Ureter (tissue), 1 donor: ENCODE results near the gene VGLL1. TPM values are rescaled to one million over a fixed set of nuclear protein-coding genes. Genes with fewer than 3 reads are reported as not detected.
A peak's percentile ranks its signal among the peaks of the same experiment; 100 is the strongest.

Experiments
- DNase-seq: peaks from one replicate; pipeline ENCODE4 v3.0.0-alpha.2; 2020; ENCODE audit warnings: low spot score
- total RNA-seq: library from RNA; stranded (reverse); gene quantifications from one replicate; pipeline ENCODE4 v1.2.4, GENCODE V29; 2023
- donor health status: DM: yes; HTN: yes; CAD: no.

Gene VGLL1, protein sequence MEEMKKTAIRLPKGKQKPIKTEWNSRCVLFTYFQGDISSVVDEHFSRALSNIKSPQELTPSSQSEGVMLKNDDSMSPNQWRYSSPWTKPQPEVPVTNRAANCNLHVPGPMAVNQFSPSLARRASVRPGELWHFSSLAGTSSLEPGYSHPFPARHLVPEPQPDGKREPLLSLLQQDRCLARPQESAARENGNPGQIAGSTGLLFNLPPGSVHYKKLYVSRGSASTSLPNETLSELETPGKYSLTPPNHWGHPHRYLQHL
- 85.6 TPM for total RNA-seq

GRCh38 chrX:136531951-136532350 is at the start of gene VGLL1:
TSS of gene VGLL1 (plus strand) at chrX:136532215. CDS start at chrX:136536021, 3,806 bp downstream.
- peak; percentile 55 for DNase-seq

- DNase-seq: no peak
Measured at GRCh38 chrX:136487647-136488046, 44.4 kb upstream of the VGLL1 start, which contains the start of gene BRS3. TSS of gene BRS3 (plus strand) at chrX:136487947. CDS start at chrX:136488115, 168 bp downstream.

DNA sequence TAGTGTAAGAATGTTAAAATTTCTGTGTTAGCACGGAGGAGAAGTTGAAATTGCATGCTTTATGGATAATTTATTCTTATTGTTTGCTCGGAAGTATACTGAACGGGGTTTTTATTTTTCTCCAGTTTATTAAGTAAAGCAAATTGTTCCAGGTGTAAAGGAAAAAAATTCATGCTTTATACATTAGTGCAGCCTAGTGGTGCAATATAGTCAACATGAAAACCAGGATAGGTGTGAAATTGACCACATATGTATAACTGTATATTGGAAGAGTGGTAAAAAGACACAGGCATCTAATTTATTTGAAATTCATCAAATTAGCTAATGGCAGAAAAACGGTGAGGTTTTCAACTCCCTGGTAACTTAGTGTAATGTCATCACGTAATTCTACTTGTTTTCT is 43.3 kb upstream of the VGLL1 start:
- no peak for DNase-seq

- no peak for DNase-seq
Measured at GRCh38 chrX:136491832-136492231, 40.2 kb upstream of the VGLL1 start.

- no peak for DNase-seq
Measured at GRCh38 chrX:136493011-136493410, 39.0 kb upstream of the VGLL1 start.

- DNase-seq: no peak
Measured at GRCh38 chrX:136495043-136495442, 37.0 kb upstream of the VGLL1 start.

DNA sequence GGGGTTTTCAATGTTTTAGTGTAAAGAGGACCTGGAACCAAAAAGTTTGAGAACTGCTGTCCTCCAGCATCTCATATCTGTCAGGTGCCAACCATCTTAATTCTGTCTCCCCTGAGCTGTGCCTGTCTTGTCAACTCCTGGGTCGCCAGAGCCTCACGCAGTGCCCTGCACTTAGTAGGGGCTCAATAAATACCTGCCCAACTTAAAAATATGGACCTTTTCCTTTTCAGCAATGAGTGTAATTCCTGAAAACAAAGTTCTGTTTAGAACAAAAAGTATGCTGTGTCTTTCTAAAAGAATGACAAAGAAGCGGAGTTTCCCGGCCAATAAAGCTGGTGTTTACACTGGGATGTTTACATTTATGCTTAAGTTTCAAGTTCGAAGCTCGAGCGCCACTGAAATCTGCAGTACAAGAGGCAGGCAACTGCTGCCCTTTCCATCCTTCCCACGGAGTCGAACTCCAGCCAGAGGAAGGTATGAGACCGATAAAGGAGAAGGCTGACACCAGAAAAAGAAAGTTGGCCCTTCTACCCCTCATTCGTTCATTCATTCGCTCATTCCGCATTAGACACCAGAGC is 35.7 kb upstream of the VGLL1 start:
- no peak for DNase-seq

- DNase-seq: peak; percentile 87
Measured at GRCh38 chrX:136496764-136497555, 35.1 kb upstream of the VGLL1 start.

- no peak for DNase-seq
Measured at GRCh38 chrX:136497556-136498052, 34.4 kb upstream of the VGLL1 start, which contains the start of gene HTATSF1. TSS of gene HTATSF1 (plus strand) at chrX:136497592. CDS start at chrX:136497685, 93 bp downstream.

- no peak for DNase-seq
Measured at GRCh38 chrX:136519069-136519468, 12.9 kb upstream of the VGLL1 start.

- DNase-seq: no peak
Measured at GRCh38 chrX:136523770-136524169, 8.2 kb upstream of the VGLL1 start.

DNA sequence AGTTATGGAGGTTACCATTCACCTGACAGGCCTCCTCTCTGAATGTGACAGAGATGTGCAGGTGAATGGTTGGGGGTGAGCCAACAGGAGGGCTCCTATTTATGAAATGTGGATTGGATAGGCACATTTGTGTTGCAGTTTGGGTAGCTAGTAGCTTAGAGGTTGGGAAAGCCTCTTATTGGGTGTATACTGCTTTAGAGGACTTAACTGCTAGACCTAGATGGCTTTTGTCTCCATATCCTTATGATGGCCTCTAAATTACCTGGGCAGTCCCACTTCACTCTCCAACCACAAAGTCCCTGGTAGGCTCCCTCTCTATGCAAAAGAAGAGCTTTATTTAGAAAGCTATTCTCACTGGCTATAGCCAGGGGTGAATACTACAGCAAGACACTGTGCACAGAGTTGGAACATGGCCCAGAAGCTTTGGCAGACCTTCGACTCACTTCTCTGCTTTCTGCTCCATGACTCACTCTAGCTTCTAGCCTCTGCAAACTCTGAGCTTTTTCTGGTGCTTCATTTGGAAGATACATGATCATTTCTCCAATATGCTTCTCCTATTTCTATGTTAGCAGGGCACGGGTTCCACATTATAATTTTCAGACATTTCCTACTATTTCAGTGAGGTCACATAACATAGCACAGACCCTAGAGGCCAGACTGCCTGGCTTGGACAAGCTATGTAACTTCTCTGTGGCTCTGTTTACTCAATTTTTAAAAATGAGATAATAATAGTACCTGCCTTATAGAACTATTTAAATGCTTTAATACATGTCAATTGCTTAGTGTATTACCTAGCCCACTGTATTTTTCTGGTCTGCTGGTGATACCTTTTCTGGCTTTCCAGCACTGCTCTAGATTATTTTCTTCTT is 6.0 kb upstream of the VGLL1 start:
- DNase-seq: peak; percentile 84

- DNase-seq: peak; percentile 45
Measured at GRCh38 chrX:136528645-136529315, 3.2 kb upstream of the VGLL1 start.

DNA sequence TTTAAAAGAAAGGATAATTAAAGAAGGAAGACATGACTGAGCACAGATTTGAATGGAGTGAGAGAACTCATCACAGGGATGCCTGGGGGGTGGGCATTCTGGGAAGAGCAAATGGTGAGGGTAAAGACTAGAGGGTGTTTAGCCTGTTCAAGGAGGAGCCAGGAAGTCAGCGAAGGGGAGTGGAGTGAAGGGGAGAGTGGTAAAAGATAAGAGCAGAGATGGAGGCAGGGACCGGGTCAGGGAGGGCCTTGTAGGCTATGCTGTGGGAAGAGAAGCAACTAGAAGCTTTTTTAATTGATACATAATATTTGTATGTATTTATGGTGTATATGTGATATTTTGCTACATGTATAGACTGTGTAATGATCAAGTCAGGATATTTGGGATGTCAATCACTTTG is 2.2 kb upstream of the VGLL1 start:
- no peak for DNase-seq

DNA sequence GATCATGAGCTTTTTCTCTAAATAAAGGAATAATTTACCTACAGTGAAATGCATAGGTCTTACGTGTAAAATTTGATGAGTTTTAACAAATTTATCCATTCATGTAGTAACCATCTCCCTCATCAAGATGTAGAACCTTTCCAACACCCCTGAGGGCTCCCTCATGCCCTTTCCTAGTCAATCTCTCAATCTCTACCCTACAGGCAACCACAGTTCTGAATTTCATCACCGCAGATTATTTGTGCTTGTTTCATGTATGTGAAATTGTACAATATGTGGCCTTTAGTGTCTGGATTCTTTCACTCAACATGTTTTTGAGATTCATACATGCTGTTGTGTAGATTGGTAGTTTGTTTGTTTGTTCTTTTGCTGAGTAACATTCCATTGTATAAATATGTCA is 2.1 kb downstream of the VGLL1 start:
- no peak for DNase-seq

DNA sequence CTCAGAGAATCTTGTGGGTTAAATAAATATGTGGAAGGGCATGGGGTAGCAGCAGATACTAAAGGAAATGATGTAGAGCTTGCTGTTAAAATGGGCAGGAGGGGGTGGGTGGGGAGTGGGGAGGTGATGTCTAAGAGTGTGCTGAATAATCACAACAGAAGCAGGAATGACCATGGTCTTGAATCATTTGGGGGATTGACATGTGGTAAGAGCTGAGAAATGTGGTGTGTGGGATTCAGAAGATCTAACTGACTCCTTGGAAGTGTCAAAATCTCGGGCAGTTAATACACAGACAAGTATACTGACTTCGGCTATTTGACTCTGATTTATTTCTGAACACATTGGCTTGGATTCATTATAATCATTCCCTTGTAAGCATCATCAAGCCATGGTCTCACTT is 6.8 kb downstream of the VGLL1 start:
- DNase-seq: no peak

- DNase-seq: no peak
Measured at GRCh38 chrX:136540226-136540625, 8.2 kb downstream of the VGLL1 start.

DNA sequence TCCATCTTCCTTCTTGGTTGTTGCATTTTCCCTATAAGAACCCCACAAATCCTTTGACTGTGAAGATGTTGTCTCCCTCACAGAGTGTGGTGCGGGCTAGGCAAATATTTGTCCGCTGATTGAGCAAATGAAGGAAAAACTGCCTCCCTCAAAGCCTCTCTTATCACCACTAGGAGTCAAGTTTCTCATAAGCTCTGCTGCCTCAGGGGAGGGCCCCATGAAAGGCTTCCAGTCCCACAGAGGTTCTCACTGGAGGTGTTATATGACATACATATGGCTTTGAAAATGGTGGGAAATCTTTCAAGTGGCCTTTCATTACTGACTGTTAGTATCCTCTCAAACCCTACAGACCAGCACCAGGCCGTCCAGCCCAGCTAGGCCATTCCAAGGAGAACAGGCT is 9.3 kb downstream of the VGLL1 start:
- DNase-seq: no peak

GRCh38 chrX:136542281-136542680 is 10.3 kb downstream of the VGLL1 start:
- no peak for DNase-seq

DNA sequence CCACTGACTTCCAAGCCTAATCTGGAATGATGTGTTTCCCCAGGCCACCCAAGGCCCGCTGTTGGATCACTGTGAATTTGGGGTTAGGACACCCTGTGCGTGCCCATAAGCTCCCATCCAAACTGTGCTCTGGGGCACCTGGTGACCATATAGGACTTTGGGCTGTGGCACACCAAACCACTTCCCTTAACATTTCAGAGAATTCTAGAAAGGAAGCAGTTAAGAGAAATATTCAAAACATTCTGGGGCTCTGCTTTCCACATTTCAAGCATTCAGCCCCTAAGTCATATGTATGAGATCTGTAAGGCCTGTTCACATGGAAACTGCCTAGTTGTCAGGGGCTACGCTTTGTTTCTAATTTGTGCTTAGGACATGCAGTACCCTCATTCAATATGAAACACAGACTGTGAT is 14.4 kb downstream of the VGLL1 start:
- no peak for DNase-seq

DNA sequence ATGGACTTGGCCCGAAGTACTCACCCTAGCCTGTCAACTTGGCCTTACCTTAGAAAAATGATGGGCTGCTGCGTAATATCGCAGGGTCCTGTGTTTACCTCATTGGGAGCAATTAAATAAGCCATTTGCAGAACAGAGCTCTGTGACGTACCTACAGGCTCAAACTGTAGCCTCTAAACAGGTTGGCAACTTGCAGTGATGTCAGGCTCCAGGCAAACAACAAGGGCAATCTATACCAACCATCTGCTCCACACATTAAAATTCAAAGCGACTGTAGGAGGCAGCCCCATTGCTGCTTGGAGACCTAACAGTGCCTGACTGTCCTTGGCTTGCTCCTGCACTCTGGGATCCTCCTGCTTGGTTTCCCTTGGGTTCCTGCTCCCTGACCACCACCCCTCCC is 17.2 kb downstream of the VGLL1 start:
- no peak for DNase-seq
